CD4-positive, alpha-beta T cell treated with Interleukin-1 beta for 1 hour (primary cell): ENCODE measurements around the gene SHPK.

Source experiments
- DNase-seq, 2 donors: peaks; one replicate each; pipeline ENCODE4 v3.0.0-alpha.2; 2020 to 2022

SHPK gene

GRCh38 chr17:3659541-3660111 lies 23.6 kb upstream of the SHPK start:
- no peak for DNase-seq

GRCh38 chr17:3658784-3659449 lies 22.9 kb upstream of the SHPK start:
- no peak for DNase-seq

GRCh38 chr17:3657874-3658783 lies 22.1 kb upstream of the SHPK start:
- no peak for DNase-seq

- no peak for DNase-seq
Measured at GRCh38 chr17:3657588-3657869, 21.5 kb upstream of the SHPK start.

GRCh38 chr17:3656755-3657587 lies 20.9 kb upstream of the SHPK start:
- DNase-seq = no peak

- DNase-seq = no peak
Measured at GRCh38 chr17:3656353-3656752, 20.3 kb upstream of the SHPK start.

- DNase-seq = no peak
Measured at GRCh38 chr17:3655766-3656165, 19.7 kb upstream of the SHPK start.

- DNase-seq = peak; percentile 17 to 40
Measured at GRCh38 chr17:3647769-3648555, 11.9 kb upstream of the SHPK start.

- no peak for DNase-seq
Measured at GRCh38 chr17:3647251-3647650, 11.2 kb upstream of the SHPK start.

GRCh38 chr17:3645310-3645709 lies 9.3 kb upstream of the SHPK start:
- DNase-seq = no peak

GRCh38 chr17:3643889-3644349 lies 7.9 kb upstream of the SHPK start:
- no peak for DNase-seq

GRCh38 chr17:3641717-3642486 lies 5.9 kb upstream of the SHPK start:
- no peak for DNase-seq

- DNase-seq = no peak
Measured at GRCh38 chr17:3641014-3641413, 5.0 kb upstream of the SHPK start.

- peak in 1 of 2 donors; percentile 23 for DNase-seq
Measured at GRCh38 chr17:3639981-3640596, 4.0 kb upstream of the SHPK start.

- DNase-seq = no peak
Measured at GRCh38 chr17:3636908-3637373, 891 bp upstream of the SHPK start.

- DNase-seq = no peak
Measured at GRCh38 chr17:3635474-3636153, 436 bp downstream of the SHPK start.

GRCh38 chr17:3632287-3632686 lies 3.8 kb downstream of the SHPK start:
- DNase-seq = no peak

GRCh38 chr17:3630781-3631180 lies 5.3 kb downstream of the SHPK start:
- DNase-seq = no peak

GRCh38 chr17:3627769-3628167 lies 8.3 kb downstream of the SHPK start:
- no peak for DNase-seq
